ENCODE measurements around the gene PROSER1. TPM values are rescaled to one million over a fixed set of nuclear protein-coding genes. Genes with fewer than 3 reads are reported as not detected.

Gene PROSER1
- total and polyA plus RNA-seq, 4 donors, result 3.0 to 11.3 (median 7.3) TPM

DNA sequence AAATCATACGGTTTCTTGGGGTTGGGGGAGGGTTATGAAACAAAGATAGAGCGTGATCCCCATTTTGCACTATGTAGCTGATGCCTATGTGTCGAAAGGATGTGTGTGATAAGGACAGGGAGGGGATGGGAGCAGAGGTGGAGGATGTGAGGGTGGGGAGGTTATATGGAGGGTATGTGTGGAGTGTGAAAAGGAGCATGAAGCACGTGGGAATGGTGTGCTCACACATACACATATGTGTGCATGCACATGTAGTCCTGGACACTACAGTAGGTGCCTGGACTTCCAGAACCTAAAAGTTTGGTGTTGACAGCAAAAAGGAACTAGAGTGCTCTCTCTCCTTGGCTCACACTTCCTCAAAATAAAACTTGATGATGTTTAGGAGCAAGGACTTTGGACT, 72.6 kb downstream of the PROSER1 start:
- Histone ChIP-seq H3K4me3 (ENCODE audit: low read depth in 1 of 3, low read length in 3 of 3) (no peak overlapping the region), H3K27ac (ENCODE audit: low read depth in 1 of 2, low read length in 2 of 2) (no peak overlapping the region), H3K27me3 (ENCODE audit: control insufficient read depth in 4 of 4, insufficient read depth in 4 of 4, low read length in 3 of 4) (peaks cover 0 to 2% (median under 1%) of the 10 kb centered on the region in 4 donors), H3K36me3 (ENCODE audit: control insufficient read depth in 4 of 4, insufficient read depth in 3 of 4, low read depth in 1 of 4, low read length in 3 of 4) (no peaks in the 10 kb centered on the region), H3K4me1 (ENCODE audit: control insufficient read depth in 4 of 4, insufficient read depth in 4 of 4, low read length in 3 of 4) (no peaks in the 10 kb centered on the region), H3K9me3 (ENCODE audit: control insufficient read depth in 4 of 4, low read length in 3 of 4) (no peaks in the 10 kb centered on the region), H3K9ac (ENCODE audit: low read depth in 1 of 2, low read length in 2 of 2) (no peak overlapping the region)
- TF ChIP-seq EGR1 (IDR thresholded peaks at IDR 0.05; ENCODE audit: low read depth in 2 of 2) (no peak), YY1 (IDR thresholded peaks at IDR 0.05) (no peak), SP1 (IDR thresholded peaks at IDR 0.05) (no peak), NR2F2 (IDR thresholded peaks at IDR 0.05) (no peak), GABPA (IDR thresholded peaks at IDR 0.05 in 1 of 2, conservative IDR thresholded peaks at IDR 0.05 in 1 of 2) (no peak), RAD21 (IDR thresholded peaks at IDR 0.05) (no peak), JUND (IDR thresholded peaks at IDR 0.05) (no peak), FOXA2 (IDR thresholded peaks at IDR 0.05) (no peak), FOXA1 (IDR thresholded peaks at IDR 0.05) (no peak), TAF1 (conservative IDR thresholded peaks at IDR 0.05) (no peak), RXRA (IDR thresholded peaks at IDR 0.05) (no peak), HNF4G (IDR thresholded peaks at IDR 0.05) (no peak)
- TF ChIP-seq, protein P1, sequence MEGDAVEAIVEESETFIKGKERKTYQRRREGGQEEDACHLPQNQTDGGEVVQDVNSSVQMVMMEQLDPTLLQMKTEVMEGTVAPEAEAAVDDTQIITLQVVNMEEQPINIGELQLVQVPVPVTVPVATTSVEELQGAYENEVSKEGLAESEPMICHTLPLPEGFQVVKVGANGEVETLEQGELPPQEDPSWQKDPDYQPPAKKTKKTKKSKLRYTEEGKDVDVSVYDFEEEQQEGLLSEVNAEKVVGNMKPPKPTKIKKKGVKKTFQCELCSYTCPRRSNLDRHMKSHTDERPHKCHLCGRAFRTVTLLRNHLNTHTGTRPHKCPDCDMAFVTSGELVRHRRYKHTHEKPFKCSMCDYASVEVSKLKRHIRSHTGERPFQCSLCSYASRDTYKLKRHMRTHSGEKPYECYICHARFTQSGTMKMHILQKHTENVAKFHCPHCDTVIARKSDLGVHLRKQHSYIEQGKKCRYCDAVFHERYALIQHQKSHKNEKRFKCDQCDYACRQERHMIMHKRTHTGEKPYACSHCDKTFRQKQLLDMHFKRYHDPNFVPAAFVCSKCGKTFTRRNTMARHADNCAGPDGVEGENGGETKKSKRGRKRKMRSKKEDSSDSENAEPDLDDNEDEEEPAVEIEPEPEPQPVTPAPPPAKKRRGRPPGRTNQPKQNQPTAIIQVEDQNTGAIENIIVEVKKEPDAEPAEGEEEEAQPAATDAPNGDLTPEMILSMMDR (IDR thresholded peaks at IDR 0.05; ENCODE audit: low read depth, low read length, missing input control), result no peak
- TF ChIP-seq, protein P2, sequence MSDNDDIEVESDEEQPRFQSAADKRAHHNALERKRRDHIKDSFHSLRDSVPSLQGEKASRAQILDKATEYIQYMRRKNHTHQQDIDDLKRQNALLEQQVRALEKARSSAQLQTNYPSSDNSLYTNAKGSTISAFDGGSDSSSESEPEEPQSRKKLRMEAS (IDR thresholded peaks at IDR 0.05), result no peak
- TF ChIP-seq, protein P3, sequence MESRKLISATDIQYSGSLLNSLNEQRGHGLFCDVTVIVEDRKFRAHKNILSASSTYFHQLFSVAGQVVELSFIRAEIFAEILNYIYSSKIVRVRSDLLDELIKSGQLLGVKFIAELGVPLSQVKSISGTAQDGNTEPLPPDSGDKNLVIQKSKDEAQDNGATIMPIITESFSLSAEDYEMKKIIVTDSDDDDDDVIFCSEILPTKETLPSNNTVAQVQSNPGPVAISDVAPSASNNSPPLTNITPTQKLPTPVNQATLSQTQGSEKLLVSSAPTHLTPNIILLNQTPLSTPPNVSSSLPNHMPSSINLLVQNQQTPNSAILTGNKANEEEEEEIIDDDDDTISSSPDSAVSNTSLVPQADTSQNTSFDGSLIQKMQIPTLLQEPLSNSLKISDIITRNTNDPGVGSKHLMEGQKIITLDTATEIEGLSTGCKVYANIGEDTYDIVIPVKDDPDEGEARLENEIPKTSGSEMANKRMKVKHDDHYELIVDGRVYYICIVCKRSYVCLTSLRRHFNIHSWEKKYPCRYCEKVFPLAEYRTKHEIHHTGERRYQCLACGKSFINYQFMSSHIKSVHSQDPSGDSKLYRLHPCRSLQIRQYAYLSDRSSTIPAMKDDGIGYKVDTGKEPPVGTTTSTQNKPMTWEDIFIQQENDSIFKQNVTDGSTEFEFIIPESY (IDR thresholded peaks at IDR 0.05), result no peak
- TF ChIP-seq, protein P4, sequence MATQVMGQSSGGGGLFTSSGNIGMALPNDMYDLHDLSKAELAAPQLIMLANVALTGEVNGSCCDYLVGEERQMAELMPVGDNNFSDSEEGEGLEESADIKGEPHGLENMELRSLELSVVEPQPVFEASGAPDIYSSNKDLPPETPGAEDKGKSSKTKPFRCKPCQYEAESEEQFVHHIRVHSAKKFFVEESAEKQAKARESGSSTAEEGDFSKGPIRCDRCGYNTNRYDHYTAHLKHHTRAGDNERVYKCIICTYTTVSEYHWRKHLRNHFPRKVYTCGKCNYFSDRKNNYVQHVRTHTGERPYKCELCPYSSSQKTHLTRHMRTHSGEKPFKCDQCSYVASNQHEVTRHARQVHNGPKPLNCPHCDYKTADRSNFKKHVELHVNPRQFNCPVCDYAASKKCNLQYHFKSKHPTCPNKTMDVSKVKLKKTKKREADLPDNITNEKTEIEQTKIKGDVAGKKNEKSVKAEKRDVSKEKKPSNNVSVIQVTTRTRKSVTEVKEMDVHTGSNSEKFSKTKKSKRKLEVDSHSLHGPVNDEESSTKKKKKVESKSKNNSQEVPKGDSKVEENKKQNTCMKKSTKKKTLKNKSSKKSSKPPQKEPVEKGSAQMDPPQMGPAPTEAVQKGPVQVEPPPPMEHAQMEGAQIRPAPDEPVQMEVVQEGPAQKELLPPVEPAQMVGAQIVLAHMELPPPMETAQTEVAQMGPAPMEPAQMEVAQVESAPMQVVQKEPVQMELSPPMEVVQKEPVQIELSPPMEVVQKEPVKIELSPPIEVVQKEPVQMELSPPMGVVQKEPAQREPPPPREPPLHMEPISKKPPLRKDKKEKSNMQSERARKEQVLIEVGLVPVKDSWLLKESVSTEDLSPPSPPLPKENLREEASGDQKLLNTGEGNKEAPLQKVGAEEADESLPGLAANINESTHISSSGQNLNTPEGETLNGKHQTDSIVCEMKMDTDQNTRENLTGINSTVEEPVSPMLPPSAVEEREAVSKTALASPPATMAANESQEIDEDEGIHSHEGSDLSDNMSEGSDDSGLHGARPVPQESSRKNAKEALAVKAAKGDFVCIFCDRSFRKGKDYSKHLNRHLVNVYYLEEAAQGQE (IDR thresholded peaks at IDR 0.05), result no peak
- TF ChIP-seq, protein P5, sequence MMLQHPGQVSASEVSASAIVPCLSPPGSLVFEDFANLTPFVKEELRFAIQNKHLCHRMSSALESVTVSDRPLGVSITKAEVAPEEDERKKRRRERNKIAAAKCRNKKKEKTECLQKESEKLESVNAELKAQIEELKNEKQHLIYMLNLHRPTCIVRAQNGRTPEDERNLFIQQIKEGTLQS (IDR thresholded peaks at IDR 0.05), result no peak
- 76% methylated on average over 4 of the region's 4 CpGs for WGBS
- no peak for DNase-seq (ENCODE audit: low spot score)

DNA sequence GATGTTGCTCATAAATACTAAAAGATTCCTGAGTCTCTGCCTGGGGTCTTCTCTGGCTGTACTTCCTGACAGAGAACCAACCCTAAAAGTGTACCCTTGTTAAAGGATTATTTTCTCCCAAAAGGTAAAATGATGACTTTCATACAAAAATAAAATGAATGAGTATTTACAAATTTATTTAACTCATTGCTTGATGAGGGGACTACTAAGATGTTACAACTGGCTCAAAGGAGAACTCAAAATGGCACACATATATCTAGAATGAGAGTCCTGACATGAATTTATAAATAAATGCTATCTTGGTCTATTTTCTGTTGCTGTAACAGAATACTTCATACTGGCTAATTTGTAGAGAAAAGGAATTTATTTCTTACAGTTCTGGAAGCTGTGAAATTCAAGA, 77.7 kb downstream of the PROSER1 start:
- H3K4me3 ChIP-seq (ENCODE audit: low read depth in 1 of 3, low read length in 3 of 3), result no peak overlapping the region
- H3K9me3 ChIP-seq (ENCODE audit: control insufficient read depth in 4 of 4, low read length in 3 of 4), result no peaks in the 10 kb centered on the region
- DNase-seq (ENCODE audit: low spot score), result no peak
- H3K27ac ChIP-seq (ENCODE audit: low read depth in 1 of 2, low read length in 2 of 2), result no peak overlapping the region
- no peaks in the 10 kb centered on the region for H3K4me1 ChIP-seq (ENCODE audit: control insufficient read depth in 4 of 4, insufficient read depth in 4 of 4, low read length in 3 of 4)
- no peak overlapping the region for H3K9ac ChIP-seq (ENCODE audit: low read depth in 1 of 2, low read length in 2 of 2)
- no peaks in the 10 kb centered on the region for H3K27me3 ChIP-seq (ENCODE audit: control insufficient read depth in 4 of 4, insufficient read depth in 4 of 4, low read length in 3 of 4)
- no peaks in the 10 kb centered on the region for H3K36me3 ChIP-seq (ENCODE audit: control insufficient read depth in 4 of 4, insufficient read depth in 3 of 4, low read depth in 1 of 4, low read length in 3 of 4)
- no peak for TF ChIP-seq NR2F2 (IDR thresholded peaks at IDR 0.05)

Other genes starting within 250 kb of the PROSER1 start
- not detected for gene STOML3, start 47.3 kb downstream of the PROSER1 start, total RNA-seq
- gene STOML3, start 47.3 kb downstream of the PROSER1 start, polyA plus RNA-seq, result not detected
- 10 to 100 TPM; 16.2 TPM for gene NHLRC3, start 367 bp upstream of the PROSER1 start, total RNA-seq
- 1 to 10 TPM; 8.4 to 9.3 TPM for gene NHLRC3, start 367 bp upstream of the PROSER1 start, polyA plus RNA-seq

All from liver (tissue), 9 donors.